HG03108 (cell line): Measurements from ENCODE around the gene FXYD6.
"Not testable (repeated sequence)": the region's sequence is repeated elsewhere in the genome, so short reads cannot be mapped to it uniquely, and the experiment has no call there.

Experiments used
- ATAC-seq: cut with Tn5 transposase; IDR thresholded peaks from one replicate; pipeline ENCODE4 v1.9.1; 2021; ENCODE audit warnings: moderate library complexity; ENCODE audit not compliant: unreplicated experiment

The FXYD6 gene

GRCh38 chr11:117819096-117820040 lies 57.1 kb downstream of the FXYD6 start:
- ATAC-seq = no peak

- no peak for ATAC-seq
These were observed 58.2 kb downstream of the FXYD6 start for GRCh38 chr11:117818041-117818873.

GRCh38 chr11:117817368-117818040 lies 59.0 kb downstream of the FXYD6 start:
- ATAC-seq = no peak

DNA sequence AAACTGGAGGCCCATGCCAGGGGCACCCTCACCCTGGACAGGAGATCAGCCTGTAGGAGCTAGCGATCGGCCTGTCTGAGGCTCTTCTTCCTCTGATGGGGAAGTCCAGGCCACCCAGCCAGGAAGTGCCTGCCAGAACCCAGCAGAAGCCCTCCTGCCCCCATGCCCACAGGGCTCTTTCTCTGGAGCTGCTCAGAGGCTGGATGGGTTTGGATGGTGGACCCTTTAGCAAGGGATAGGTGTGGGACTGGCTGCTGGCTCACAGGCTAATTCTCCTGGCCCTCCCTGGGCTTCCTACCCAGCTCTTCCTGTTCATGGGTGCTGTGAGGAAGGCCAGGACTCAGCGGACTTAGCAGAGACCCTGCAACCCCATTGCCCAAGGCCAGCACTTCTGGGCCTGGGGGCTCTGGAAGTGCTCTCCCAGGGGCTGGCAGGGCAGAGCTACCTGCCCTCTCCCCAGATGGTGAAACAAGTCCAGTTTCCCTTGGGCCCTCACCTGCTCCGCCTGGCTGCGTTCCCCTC lies 59.6 kb downstream of the FXYD6 start:
- ATAC-seq = no peak

GRCh38 chr11:117816151-117816741 lies 60.2 kb downstream of the FXYD6 start:
- ATAC-seq = no peak

- peak; percentile 55 for ATAC-seq
These were observed 61.1 kb downstream of the FXYD6 start for GRCh38 chr11:117815262-117815803.

DNA sequence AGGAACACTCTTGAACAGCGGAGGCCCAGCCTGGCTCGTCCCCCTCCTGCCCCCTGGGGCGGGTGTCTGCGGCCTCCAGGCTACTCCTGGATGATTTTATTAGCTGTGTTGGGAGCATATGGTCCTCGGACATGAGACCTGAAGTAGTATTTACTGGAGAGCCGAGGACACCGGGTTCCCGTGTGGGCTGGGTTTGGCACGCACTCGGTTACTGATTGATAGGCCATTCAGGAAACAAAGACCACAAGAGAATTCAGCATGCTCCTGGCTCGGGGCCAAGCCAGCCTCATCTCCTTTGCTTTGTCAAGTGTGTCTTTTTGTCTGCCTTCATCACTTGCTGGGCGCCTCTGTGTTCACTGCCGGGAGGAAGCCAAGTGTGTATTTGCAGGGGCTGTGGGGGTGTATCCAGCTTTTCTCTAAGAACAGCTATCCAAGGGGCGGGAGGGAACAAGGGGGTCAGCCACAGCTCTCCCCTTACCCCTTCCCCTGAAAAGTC lies 61.6 kb downstream of the FXYD6 start:
- peak; percentile 35 for ATAC-seq

DNA sequence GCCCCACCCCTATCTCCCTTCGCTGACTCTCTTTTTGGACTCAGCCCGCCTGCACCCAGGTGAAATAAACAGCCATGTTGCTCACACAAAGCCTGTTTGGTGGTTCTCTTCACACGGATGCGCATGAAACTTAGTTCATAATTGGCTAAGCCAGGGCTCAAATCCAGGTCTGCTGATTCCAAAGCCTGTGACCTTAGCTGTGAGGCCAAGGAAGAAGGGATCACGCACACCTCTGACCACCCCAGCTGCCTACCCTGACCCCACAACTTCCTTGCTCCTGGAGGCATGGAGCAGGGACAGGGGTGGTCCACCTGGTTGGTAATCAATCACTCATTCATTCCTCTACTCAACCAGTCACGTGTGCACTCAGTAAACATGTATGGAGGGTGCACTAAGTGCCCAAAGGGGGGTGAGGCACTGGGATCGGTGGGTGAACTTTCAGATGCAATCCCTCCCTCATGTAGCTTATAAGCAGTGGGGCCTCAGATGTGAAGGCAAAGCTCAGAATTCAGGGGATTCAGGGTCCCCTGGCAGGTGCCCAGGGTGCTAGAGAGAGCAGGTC lies 62.2 kb downstream of the FXYD6 start:
- ATAC-seq = peak; percentile 7

GRCh38 chr11:117810056-117810451 lies 66.4 kb downstream of the FXYD6 start:
- not testable (repeated sequence) for ATAC-seq

- ATAC-seq = peak; percentile 67
These were observed 67.0 kb downstream of the FXYD6 start for GRCh38 chr11:117809236-117810055.

- no peak for ATAC-seq
These were observed 67.7 kb downstream of the FXYD6 start for GRCh38 chr11:117808784-117809183.

GRCh38 chr11:117807482-117808327 lies 68.8 kb downstream of the FXYD6 start:
- ATAC-seq = no peak

GRCh38 chr11:117806846-117807245 lies 69.6 kb downstream of the FXYD6 start:
- ATAC-seq = no peak

- ATAC-seq = no peak
These were observed 71.4 kb downstream of the FXYD6 start for GRCh38 chr11:117805045-117805444.

DNA sequence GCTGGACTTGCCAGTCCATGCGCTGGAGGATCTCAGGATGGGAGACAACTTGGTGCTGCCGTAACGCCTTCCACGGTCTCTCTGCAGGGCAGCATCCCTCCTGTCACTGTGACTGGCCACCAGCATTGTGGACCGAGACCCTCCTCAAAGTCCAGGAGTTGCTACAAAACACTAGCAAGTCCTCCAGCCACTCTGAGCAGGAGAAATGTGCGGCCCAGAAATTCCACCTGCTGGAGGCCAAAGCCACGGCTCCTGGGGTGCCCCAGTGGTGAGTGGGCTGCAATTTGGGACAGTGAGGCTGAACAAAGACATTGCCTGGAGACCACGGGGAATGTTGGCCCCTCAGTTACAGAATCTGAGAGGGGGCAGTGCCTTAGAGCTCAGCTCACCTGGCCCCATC lies 72.6 kb downstream of the FXYD6 start:
- ATAC-seq = no peak

- no peak for ATAC-seq
These were observed 76.8 kb downstream of the FXYD6 start for GRCh38 chr11:117799634-117800033.

DNA sequence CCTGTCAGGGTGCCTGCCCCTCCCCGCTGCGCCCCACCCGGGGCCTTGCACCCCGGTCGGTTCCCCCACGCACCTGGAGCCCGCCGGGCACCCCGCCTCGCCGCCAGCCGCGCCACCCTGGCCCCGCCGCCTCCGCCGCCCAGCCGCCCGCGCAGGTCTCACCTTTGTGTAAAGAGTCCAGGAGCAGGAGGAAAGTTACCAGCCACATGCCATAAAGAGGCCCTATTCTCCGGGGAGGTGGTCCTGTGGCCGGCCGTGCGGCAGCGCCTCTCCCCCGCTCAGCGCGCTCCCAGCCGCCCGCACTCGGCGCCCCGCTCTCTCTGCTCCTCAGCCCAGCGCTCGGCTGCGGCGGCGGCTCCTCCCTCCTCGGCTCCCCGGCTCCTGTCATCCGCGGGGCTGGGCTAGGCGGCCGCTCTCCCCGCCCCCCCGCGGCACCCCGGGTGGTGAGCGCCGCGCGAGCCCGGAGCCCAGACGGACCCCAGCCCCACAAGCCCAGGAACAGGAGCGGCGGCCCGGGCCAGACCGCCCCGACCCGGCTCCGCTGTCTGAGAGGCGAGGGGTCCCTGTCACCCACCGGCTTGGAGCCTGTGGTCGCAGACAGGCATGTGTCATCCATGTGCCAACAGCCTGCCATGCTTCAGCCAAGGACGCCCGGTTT lies 79.5 kb downstream of the FXYD6 start, which contains the start of gene DSCAML1:
Gene DSCAML1, minus strand, starts transcription at position 345 of the 658 bp plus-strand sequence. Its CDS starts 137 bp downstream, at position 208.
- ATAC-seq = no peak
